ENCODE results near the gene MPRIP. TPM values are rescaled to one million over a fixed set of nuclear protein-coding genes. Genes with fewer than 3 reads are reported as not detected.

MPRIP gene
- total RNA-seq, 1 experiment from 2014 or later: 258 TPM

- Histone ChIP-seq H3K36me3 (ENCODE audit: control insufficient read depth in 1 of 2, insufficient read depth in 2 of 2, low read length in 2 of 2) (peaks cover 0 to 7% of the 10 kb centered on the region in 2 experiments; a peak in 1 of 4 replicates), H3K9me3 (ENCODE audit: control insufficient read depth in 1 of 2, insufficient read depth in 1 of 2, low read depth in 1 of 2, low read length in 2 of 2) (no peaks in the 10 kb centered on the region), H3K27ac (ENCODE audit: low read depth, low read length) (no peak overlapping the region), H3K4me3 (replicated peaks in 1 of 2; ENCODE audit: low read depth in 1 of 2, low read length in 2 of 2) (no peak overlapping the region), H3K9me2 (ENCODE audit: insufficient read depth) (no peaks in the 10 kb centered on the region), H2AFZ (ENCODE audit: low read depth, low read length, poor library complexity, severe bottlenecking) (no peak overlapping the region), H4K20me1 (ENCODE audit: insufficient read depth) (no peaks in the 10 kb centered on the region; the same call in 1 of the 2 replicates), H3K9ac (ENCODE audit: low read length) (no peak overlapping the region), H3K4me2 (ENCODE audit: low read length) (no peak overlapping the region), H3K79me2 (ENCODE audit: insufficient read depth, low read length) (peaks cover 82% of the 10 kb centered on the region), H3K4me1 (ENCODE audit: control insufficient read depth in 1 of 2, insufficient read depth in 2 of 2, low read length in 2 of 2) (peaks cover 9 to 26% of the 10 kb centered on the region in 2 experiments; a peak in 3 of 4 replicates), H3K27me3 (ENCODE audit: insufficient read depth, low read length) (no peaks in the 10 kb centered on the region)
- intact Hi-C loops (cut with micrococcal nuclease): no loop called here
- RAD21 ChIA-PET (ENCODE audit: low non-redundant PET in 1 of 2, low total read pairs in 2 of 2, uncharacterized antibody in 2 of 2, unreplicated experiment in 2 of 2): no interaction called here
- POLR2A ChIA-PET: no interaction called here
- DNase-seq (ENCODE audit: low read depth, low spot score) (no peak), ATAC-seq (no peak)
- CTCF ChIA-PET: no interaction called here
- no TSS peak for BruUV-seq (replicated peaks)
- no peak for TF ChIP-seq ZNF274 (IDR thresholded peaks at IDR 0.05; ENCODE audit: low read depth, low read length)
- TF ChIP-seq YY1 (IDR thresholded peaks at IDR 0.05; ENCODE audit: extremely low read depth, insufficient replicate concordance, low read depth, low read length): no peak
These were observed 62.2 kb downstream of the MPRIP start for GRCh38 chr17:17104494-17104893.

- Histone ChIP-seq H3K9ac (ENCODE audit: low read length) (no peak overlapping the region), H3K27ac (ENCODE audit: low read depth, low read length) (no peak overlapping the region), H3K9me3 (ENCODE audit: control insufficient read depth in 1 of 2, insufficient read depth in 1 of 2, low read depth in 1 of 2, low read length in 2 of 2) (no peaks in the 10 kb centered on the region), H3K4me2 (ENCODE audit: low read length) (no peak overlapping the region), H3K4me3 (replicated peaks in 1 of 2; ENCODE audit: low read depth in 1 of 2, low read length in 2 of 2) (no peak overlapping the region), H2AFZ (ENCODE audit: low read depth, low read length, poor library complexity, severe bottlenecking) (no peak overlapping the region), H3K79me2 (ENCODE audit: insufficient read depth, low read length) (peaks cover 88% of the 10 kb centered on the region), H3K4me1 (ENCODE audit: control insufficient read depth in 1 of 2, insufficient read depth in 2 of 2, low read length in 2 of 2) (peaks cover 15 to 37% of the 10 kb centered on the region in 2 experiments), H3K27me3 (ENCODE audit: insufficient read depth, low read length) (no peaks in the 10 kb centered on the region), H4K20me1 (ENCODE audit: insufficient read depth) (no peaks in the 10 kb centered on the region; the same call in 1 of the 2 replicates), H3K36me3 (ENCODE audit: control insufficient read depth in 1 of 2, insufficient read depth in 2 of 2, low read length in 2 of 2) (peaks cover 0 to 3% of the 10 kb centered on the region in 2 experiments; a peak in 1 of 4 replicates), H3K9me2 (ENCODE audit: insufficient read depth) (no peaks in the 10 kb centered on the region)
- DNase-seq (ENCODE audit: low read depth, low spot score) (no peak), ATAC-seq (no peak)
- ChIA-PET POLR2A (no interaction called here), CTCF (no interaction called here), RAD21 (ENCODE audit: low non-redundant PET in 1 of 2, low total read pairs in 2 of 2, uncharacterized antibody in 2 of 2, unreplicated experiment in 2 of 2) (no interaction called here)
- BruUV-seq (replicated peaks): no TSS peak
- intact Hi-C loops (cut with micrococcal nuclease): no loop called here
- TF ChIP-seq REST (IDR thresholded peaks at IDR 0.05; ENCODE audit: low read depth) (no peak), ELF1 (IDR thresholded peaks at IDR 0.05; ENCODE audit: borderline replicate concordance, low read depth) (no peak), EGR1 (IDR thresholded peaks at IDR 0.05; ENCODE audit: low read depth) (no peak), SIN3A (IDR thresholded peaks at IDR 0.05; ENCODE audit: low read depth) (no peak), ATF3 (IDR thresholded peaks at IDR 0.05) (no peak), ZFX (IDR thresholded peaks at IDR 0.05) (no peak), YY1 (IDR thresholded peaks at IDR 0.05; ENCODE audit: extremely low read depth, insufficient replicate concordance, low read depth, low read length) (no peak), EZH2phosphoT487 (IDR thresholded peaks at IDR 0.05; ENCODE audit: borderline replicate concordance) (no peak), CEBPB (IDR thresholded peaks at IDR 0.05; ENCODE audit: low read depth) (no peak), ZBTB33 (IDR thresholded peaks at IDR 0.05; ENCODE audit: extremely low read depth, insufficient replicate concordance, low read length) (no peak), RAD21 (IDR thresholded peaks at IDR 0.05; ENCODE audit: low read depth) (no peak), EZH2 (IDR thresholded peaks at IDR 0.05) (no peak), SP1 (IDR thresholded peaks at IDR 0.05; ENCODE audit: low read depth) (no peak), POLR2A (IDR thresholded peaks at IDR 0.05; ENCODE audit: borderline replicate concordance, extremely low read depth, insufficient read depth, insufficient read length) (no peak), MAX (IDR thresholded peaks at IDR 0.05) (no peak), CBX3 (IDR thresholded peaks at IDR 0.05; ENCODE audit: low read depth) (no peak)
These were observed 63.7 kb downstream of the MPRIP start for GRCh38 chr17:17105976-17106375.
